H1 (cell line): Measurements from ENCODE around the gene ATP6V1C2. TPM values are rescaled to one million over a fixed set of nuclear protein-coding genes. Genes with fewer than 3 reads are reported as not detected.

Experiments
- BACH1 ChIP-seq: IDR thresholded peaks from 2 replicates; pipeline ENCODE4 v1.6.1; 2012; ENCODE audit warnings: low read length, improper control_type of control experiment
- CBX5 ChIP-seq: fragments of 300-800, 300-1000 bp; sonication (generic); IDR thresholded peaks from 2 replicates; pipeline ENCODE4 v1.7.1; 2016; ENCODE audit warnings: antibody characterized with exemption, low read length, low read depth
- CEBPB ChIP-seq: IDR thresholded peaks from 2 replicates; pipeline ENCODE4 v1.6.1; 2012; ENCODE audit warnings: low read depth, low read length
- CHD2 ChIP-seq: IDR thresholded peaks from 2 replicates; pipeline ENCODE4 v1.6.1; 2012; ENCODE audit warnings: low read length, improper control_type of control experiment
- EGR1 ChIP-seq: IDR thresholded peaks from 2 replicates; pipeline ENCODE4 v1.6.1; 2011; ENCODE audit warnings: low read depth, low read length, borderline replicate concordance
- HDAC6 ChIP-seq: IDR thresholded peaks from one replicate; pipeline ENCODE4 v1.7.1; 2012; ENCODE audit warnings: low read depth, mild to moderate bottlenecking, inconsistent platforms, low read length, moderate library complexity
- JUN ChIP-seq: IDR thresholded peaks from 2 replicates; pipeline ENCODE4 v1.6.1; 2011; ENCODE audit warnings: low read depth, mild to moderate bottlenecking, improper control_type of control experiment, low read length
- JUND ChIP-seq: IDR thresholded peaks from 2 replicates; pipeline ENCODE4 v1.6.1; 2011; ENCODE audit warnings: mild to moderate bottlenecking, improper control_type of control experiment, low read length
- KDM4A ChIP-seq: IDR thresholded peaks from one replicate; pipeline ENCODE4 v1.7.1; 2012; ENCODE audit warnings: low read depth, mild to moderate bottlenecking, moderate library complexity, low read length, inconsistent platforms; ENCODE audit not compliant: severe bottlenecking
- SIN3A ChIP-seq, 2 experiments: IDR thresholded peaks in 1 of 2; conservative IDR thresholded peaks in 1 of 2; 2 replicates each; pipeline ENCODE4 v1.6.1; 2011 to 2012; ENCODE audit warnings: low read length in 2 of 2, improper control_type of control experiment in 1 of 2, low read depth in 1 of 2, mild to moderate bottlenecking in 1 of 2
- SIRT6 ChIP-seq: IDR thresholded peaks from one replicate; pipeline ENCODE4 v1.7.1; 2012; ENCODE audit warnings: low read length, inconsistent platforms
- SIX5 ChIP-seq: IDR thresholded peaks from 2 replicates; pipeline ENCODE4 v1.6.1; 2011; ENCODE audit warnings: mild to moderate bottlenecking, low read depth, low read length
- SP2 ChIP-seq: IDR thresholded peaks from 2 replicates; pipeline ENCODE4 v1.6.1; 2012; ENCODE audit warnings: mild to moderate bottlenecking, low read length, inconsistent platforms
- SRF ChIP-seq: IDR thresholded peaks from 2 replicates; pipeline ENCODE4 v1.6.1; 2011; ENCODE audit warnings: mild to moderate bottlenecking, low read depth, low read length, moderate library complexity
- TAF1 ChIP-seq: IDR thresholded peaks from 2 replicates; pipeline ENCODE4 v1.6.1; 2011; ENCODE audit warnings: mild to moderate bottlenecking, low read depth, low read length
- YY1 ChIP-seq: IDR thresholded peaks from 2 replicates; pipeline ENCODE4 v1.6.1; 2011; ENCODE audit warnings: low read depth, mild to moderate bottlenecking, low read length
- polyA plus RNA-seq, 7 experiments: library from polyadenylated mRNA; depleted of rRNA in 3 of 7; stranded (reverse) in 5 of 7; unstranded in 2 of 7; fragments of >200 nt in 5 of 7; fragments of 200-250 nt in 2 of 7; gene quantifications; 1 replicate in 5 of 7; 2 replicates in 1 of 7; 4 replicates in 1 of 7; pipeline versions ENCODE4 v1.2.1 to v1.2.3, GENCODE V29; 2011 to 2013; ENCODE audit warnings: missing spikeins in 2 of 7, mixed read lengths in 2 of 7
- total RNA-seq: library from RNA; stranded (reverse); fragmentation: NEBNext Ultra II Directional; extraction: Animal tissue kit (Norgen Biotek cat#: 25700); gene quantifications from 2 replicates; pipeline ENCODE4 v1.2.1, GENCODE V29; 2021
- TF ChIP-seq, protein P1 (sequence below), 3 experiments: IDR thresholded peaks; 1 replicate in 2 of 3; 2 replicates in 1 of 3; pipeline versions ENCODE4 v1.5.1 to v1.6.1; 2011; ENCODE audit warnings: low read length in 3 of 3, mild to moderate bottlenecking in 3 of 3, inconsistent platforms in 2 of 3, low read depth in 1 of 3, moderate library complexity in 1 of 3; ENCODE audit not compliant: insufficient read depth in 1 of 3; ENCODE audit errors: control extremely low read depth in 1 of 3
- TF ChIP-seq, protein P2 (sequence below): IDR thresholded peaks from 2 replicates; pipeline ENCODE4 v1.6.1; 2012; ENCODE audit warnings: inconsistent platforms
- TF ChIP-seq, protein P3 (sequence below): IDR thresholded peaks from 2 replicates; pipeline ENCODE4 v1.6.1; 2012; ENCODE audit warnings: low read length, inconsistent platforms
- TF ChIP-seq, protein P4 (sequence below): IDR thresholded peaks from 2 replicates; pipeline ENCODE4 v1.6.1; 2012; ENCODE audit warnings: inconsistent platforms

The ATP6V1C2 gene
- total and polyA plus RNA-seq, 2 of the 8 experiments (the other 6 are each of a cell fraction or from before 2014, with no cell fraction given) = 0.29 to 0.74 TPM

DNA sequence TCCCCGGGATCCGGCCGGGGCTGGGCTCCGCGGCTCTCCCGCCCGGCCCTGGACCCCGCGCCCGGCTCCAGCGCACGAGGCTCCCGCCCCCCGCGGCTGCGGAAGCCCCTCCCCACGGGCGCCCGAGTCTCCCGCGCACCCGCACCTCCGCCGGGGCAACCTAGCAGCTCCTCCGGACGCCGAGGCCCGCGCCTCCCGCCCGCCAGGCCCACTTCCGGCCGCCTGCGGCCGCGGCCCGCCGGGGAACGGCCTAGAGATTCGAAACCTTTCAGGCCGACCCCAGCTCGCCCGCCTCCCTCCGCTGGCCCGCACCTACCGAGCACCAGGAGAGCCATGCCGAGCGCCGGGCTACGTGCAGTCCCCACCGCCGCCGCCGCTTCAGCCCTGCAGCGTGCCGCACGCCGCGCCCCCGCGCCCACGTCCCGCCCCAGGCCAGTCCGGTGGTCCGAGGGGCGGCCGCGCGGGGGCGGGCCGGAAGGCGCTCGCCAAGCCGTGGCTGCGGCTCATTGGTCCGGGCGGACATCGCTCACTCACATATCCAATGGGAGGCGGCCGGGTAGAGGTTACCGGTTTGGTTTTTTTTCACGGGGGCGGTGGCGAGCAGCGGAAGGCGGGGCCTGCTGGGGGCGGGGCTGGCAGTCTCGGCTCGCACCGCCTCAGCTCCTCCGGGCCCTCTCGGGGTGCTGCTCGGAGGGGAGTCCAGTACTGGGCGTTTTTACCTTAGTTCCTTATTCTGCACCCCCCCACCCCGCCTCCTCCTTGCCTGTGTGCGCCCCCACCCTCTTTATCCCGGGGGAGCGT is 91.1 kb downstream of the ATP6V1C2 start, which contains the start of gene PDIA6 (continued):
- TF ChIP-seq, protein P1, sequence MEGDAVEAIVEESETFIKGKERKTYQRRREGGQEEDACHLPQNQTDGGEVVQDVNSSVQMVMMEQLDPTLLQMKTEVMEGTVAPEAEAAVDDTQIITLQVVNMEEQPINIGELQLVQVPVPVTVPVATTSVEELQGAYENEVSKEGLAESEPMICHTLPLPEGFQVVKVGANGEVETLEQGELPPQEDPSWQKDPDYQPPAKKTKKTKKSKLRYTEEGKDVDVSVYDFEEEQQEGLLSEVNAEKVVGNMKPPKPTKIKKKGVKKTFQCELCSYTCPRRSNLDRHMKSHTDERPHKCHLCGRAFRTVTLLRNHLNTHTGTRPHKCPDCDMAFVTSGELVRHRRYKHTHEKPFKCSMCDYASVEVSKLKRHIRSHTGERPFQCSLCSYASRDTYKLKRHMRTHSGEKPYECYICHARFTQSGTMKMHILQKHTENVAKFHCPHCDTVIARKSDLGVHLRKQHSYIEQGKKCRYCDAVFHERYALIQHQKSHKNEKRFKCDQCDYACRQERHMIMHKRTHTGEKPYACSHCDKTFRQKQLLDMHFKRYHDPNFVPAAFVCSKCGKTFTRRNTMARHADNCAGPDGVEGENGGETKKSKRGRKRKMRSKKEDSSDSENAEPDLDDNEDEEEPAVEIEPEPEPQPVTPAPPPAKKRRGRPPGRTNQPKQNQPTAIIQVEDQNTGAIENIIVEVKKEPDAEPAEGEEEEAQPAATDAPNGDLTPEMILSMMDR (IDR thresholded peaks at IDR 0.05; ENCODE audit: control extremely low read depth in 1 of 3, insufficient read depth in 1 of 3, low read depth in 1 of 3, low read length in 3 of 3) = no peak
- TF ChIP-seq, protein P2, sequence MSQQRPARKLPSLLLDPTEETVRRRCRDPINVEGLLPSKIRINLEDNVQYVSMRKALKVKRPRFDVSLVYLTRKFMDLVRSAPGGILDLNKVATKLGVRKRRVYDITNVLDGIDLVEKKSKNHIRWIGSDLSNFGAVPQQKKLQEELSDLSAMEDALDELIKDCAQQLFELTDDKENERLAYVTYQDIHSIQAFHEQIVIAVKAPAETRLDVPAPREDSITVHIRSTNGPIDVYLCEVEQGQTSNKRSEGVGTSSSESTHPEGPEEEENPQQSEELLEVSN = no peak; the same call in 1 of the 2 replicates
- TF ChIP-seq, protein P3, sequence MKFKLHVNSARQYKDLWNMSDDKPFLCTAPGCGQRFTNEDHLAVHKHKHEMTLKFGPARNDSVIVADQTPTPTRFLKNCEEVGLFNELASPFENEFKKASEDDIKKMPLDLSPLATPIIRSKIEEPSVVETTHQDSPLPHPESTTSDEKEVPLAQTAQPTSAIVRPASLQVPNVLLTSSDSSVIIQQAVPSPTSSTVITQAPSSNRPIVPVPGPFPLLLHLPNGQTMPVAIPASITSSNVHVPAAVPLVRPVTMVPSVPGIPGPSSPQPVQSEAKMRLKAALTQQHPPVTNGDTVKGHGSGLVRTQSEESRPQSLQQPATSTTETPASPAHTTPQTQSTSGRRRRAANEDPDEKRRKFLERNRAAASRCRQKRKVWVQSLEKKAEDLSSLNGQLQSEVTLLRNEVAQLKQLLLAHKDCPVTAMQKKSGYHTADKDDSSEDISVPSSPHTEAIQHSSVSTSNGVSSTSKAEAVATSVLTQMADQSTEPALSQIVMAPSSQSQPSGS = no peak
- no peak for TF ChIP-seq JUN
- no peak for TF ChIP-seq JUND
- TF ChIP-seq SIRT6 = no peak
- TF ChIP-seq HDAC6 = no peak
- peak; percentile 79 for TF ChIP-seq CHD2
- no peak for TF ChIP-seq CEBPB
- TF ChIP-seq SP2 = peak; percentile 67
- TF ChIP-seq BACH1 = no peak
- TF ChIP-seq, protein P4, sequence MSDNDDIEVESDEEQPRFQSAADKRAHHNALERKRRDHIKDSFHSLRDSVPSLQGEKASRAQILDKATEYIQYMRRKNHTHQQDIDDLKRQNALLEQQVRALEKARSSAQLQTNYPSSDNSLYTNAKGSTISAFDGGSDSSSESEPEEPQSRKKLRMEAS = peak; percentile 71; the same call in 1 of the 2 replicates
- TF ChIP-seq YY1 = no peak
- TF ChIP-seq SRF = no peak
- TF ChIP-seq SIX5 = no peak
- no peak for TF ChIP-seq KDM4A
- peak; percentile 91; the same call in 1 of the 2 replicates for TF ChIP-seq EGR1
- TF ChIP-seq TAF1 = peak; percentile 73
- no peak for TF ChIP-seq SIN3A (conservative IDR thresholded peaks at IDR 0.05 in 1 of 2, IDR thresholded peaks at IDR 0.05 in 1 of 2; ENCODE audit: low read depth in 1 of 2, low read length in 2 of 2)
- no peak for TF ChIP-seq CBX5
